ENCODE data around the gene COLGALT1. TPM values are rescaled to one million over a fixed set of nuclear protein-coding genes. Genes with fewer than 3 reads are reported as not detected.
A peak's percentile ranks its signal among the peaks of the same experiment; 100 is the strongest.
"Not testable (repeated sequence)": the region's sequence is repeated elsewhere in the genome, so short reads cannot be mapped to it uniquely, and the experiment has no call there.

COLGALT1 gene
- total RNA-seq, 1 donor from 2014 or later = 74.5 TPM

DNA sequence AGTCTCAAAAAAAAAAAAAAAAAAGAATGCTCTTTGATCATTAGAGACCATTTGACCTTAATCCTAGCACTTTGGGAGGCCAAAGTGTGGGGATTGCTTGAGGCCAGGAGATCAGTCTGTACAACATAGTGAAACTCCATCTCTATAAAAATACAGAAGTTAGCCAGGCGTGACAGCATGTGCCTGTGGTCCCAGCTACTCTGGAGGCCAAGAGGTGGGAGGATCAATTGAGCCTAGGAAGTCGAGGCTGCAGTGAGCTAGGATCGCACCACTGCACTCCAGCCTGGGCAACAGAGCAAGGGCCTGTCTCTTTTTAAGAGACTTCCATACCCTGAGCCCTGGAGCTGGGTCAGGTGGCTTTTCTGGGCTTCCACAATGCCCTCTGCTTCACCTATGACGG is 11.5 kb upstream of the COLGALT1 start:
- no peak overlapping the region for H3K4me3 Mint-ChIP-seq (ENCODE audit: unreplicated experiment)
- DNase-seq = no peak
- H3K4me1 Mint-ChIP-seq (ENCODE audit: low read depth, unreplicated experiment) = no peaks in the 10 kb centered on the region
- H3K36me3 Mint-ChIP-seq (ENCODE audit: unreplicated experiment) = peaks cover 3% of the 10 kb centered on the region
- H3K9me3 Mint-ChIP-seq (ENCODE audit: unreplicated experiment) = peaks cover 6% of the 10 kb centered on the region
- H3K27ac Mint-ChIP-seq (ENCODE audit: unreplicated experiment) = no peak overlapping the region
- peaks cover 9% of the 10 kb centered on the region for H3K27me3 Mint-ChIP-seq (ENCODE audit: unreplicated experiment)
- TF ChIP-seq, protein P1, sequence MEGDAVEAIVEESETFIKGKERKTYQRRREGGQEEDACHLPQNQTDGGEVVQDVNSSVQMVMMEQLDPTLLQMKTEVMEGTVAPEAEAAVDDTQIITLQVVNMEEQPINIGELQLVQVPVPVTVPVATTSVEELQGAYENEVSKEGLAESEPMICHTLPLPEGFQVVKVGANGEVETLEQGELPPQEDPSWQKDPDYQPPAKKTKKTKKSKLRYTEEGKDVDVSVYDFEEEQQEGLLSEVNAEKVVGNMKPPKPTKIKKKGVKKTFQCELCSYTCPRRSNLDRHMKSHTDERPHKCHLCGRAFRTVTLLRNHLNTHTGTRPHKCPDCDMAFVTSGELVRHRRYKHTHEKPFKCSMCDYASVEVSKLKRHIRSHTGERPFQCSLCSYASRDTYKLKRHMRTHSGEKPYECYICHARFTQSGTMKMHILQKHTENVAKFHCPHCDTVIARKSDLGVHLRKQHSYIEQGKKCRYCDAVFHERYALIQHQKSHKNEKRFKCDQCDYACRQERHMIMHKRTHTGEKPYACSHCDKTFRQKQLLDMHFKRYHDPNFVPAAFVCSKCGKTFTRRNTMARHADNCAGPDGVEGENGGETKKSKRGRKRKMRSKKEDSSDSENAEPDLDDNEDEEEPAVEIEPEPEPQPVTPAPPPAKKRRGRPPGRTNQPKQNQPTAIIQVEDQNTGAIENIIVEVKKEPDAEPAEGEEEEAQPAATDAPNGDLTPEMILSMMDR (IDR thresholded peaks at IDR 0.05; ENCODE audit: partially characterized antibody, unreplicated experiment) = no peak

DNA sequence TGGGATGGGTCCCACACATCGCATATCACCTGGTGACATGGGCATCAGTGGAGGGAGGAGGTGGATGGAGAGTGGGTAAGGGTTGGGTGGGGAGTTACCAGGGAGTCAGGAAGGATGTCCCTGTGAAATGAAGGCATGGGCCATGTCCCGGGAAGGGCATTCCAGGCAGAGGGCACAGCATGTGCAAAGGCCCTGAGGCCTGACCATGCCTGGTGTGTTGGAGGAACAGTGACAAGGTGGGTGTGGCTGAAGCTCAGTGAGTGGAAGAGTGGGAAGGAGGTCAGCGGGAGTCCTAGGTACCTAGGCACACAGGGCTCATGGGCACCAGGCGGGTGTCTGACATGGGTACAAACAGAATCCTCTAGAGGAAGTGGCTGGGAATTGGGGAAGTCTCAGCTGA is 11.0 kb upstream of the COLGALT1 start:
- peaks cover 3% of the 10 kb centered on the region for H3K36me3 Mint-ChIP-seq (ENCODE audit: unreplicated experiment)
- H3K27ac Mint-ChIP-seq (ENCODE audit: unreplicated experiment) = no peak overlapping the region
- H3K9me3 Mint-ChIP-seq (ENCODE audit: unreplicated experiment) = peaks cover 6% of the 10 kb centered on the region
- H3K4me3 Mint-ChIP-seq (ENCODE audit: unreplicated experiment) = no peak overlapping the region
- peaks cover 9% of the 10 kb centered on the region for H3K27me3 Mint-ChIP-seq (ENCODE audit: unreplicated experiment)
- H3K4me1 Mint-ChIP-seq (ENCODE audit: low read depth, unreplicated experiment) = no peaks in the 10 kb centered on the region
- TF ChIP-seq, protein P1 (IDR thresholded peaks at IDR 0.05; ENCODE audit: partially characterized antibody, unreplicated experiment) = no peak
- no peak for DNase-seq

DNA sequence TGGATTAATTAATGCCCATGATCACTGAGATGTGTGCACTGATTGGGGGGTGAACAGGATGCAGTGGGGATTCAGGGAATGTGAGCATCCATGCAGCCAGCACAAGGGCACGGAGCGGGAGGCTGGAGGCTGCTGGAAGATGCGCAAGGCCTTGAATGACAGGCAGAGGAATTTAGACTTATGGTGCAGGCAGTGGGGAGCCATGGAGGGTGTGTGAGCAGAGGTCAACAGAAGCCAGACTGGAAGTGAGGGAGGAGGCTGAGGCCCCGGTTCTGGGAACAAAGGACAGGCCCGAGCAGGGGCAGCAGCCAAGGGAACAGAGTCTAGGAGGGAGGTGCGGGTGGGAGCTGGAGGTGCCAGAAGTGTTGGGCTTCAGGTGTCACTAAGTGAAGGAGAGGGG is 7.3 kb upstream of the COLGALT1 start:
- TF ChIP-seq, protein P1 (IDR thresholded peaks at IDR 0.05; ENCODE audit: partially characterized antibody, unreplicated experiment) = no peak
- Mint-ChIP-seq H3K9me3 (ENCODE audit: unreplicated experiment) (peaks cover 6% of the 10 kb centered on the region), H3K36me3 (ENCODE audit: unreplicated experiment) (peaks cover 3% of the 10 kb centered on the region), H3K27ac (ENCODE audit: unreplicated experiment) (peak overlapping the region; percentile 23), H3K4me3 (ENCODE audit: unreplicated experiment) (peak overlapping the region; percentile 28), H3K27me3 (ENCODE audit: unreplicated experiment) (peaks cover 5% of the 10 kb centered on the region), H3K4me1 (ENCODE audit: low read depth, unreplicated experiment) (no peaks in the 10 kb centered on the region)
- no peak for DNase-seq

DNA sequence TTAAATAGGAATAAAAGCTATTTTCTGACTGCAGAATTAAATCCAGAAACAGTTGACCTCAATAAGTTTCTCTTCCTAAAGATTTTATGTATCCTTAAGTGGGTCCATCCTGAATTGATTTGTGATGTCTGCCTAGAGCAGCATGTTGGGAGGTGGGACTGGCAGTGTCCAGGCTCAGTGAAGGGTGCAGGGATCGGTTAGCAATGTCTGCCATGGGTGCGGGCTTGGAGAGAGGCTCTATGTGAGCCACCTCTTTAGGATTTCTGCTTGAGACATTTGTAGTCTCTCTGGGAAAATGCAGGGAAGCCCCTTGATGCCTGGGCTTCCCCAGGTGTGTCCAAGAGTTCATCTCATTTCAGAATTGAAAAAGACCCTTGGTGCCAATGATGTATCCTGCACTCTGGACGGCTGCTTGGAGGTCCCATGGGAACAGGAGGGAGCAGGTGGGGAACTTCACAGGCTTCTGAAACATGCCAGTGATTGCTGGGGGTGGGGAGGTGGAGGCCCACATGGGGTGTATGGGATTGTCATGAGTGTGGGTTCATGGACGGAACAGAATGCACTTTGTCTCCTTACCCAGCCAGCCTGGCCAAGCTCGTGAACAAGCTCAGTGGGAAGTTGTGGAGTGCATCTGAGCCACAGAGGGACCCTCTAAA is 6.2 kb upstream of the COLGALT1 start:
- H3K4me1 Mint-ChIP-seq (ENCODE audit: low read depth, unreplicated experiment) = no peaks in the 10 kb centered on the region
- TF ChIP-seq, protein P1 (IDR thresholded peaks at IDR 0.05; ENCODE audit: partially characterized antibody, unreplicated experiment) = no peak
- H3K36me3 Mint-ChIP-seq (ENCODE audit: unreplicated experiment) = peaks cover 3% of the 10 kb centered on the region
- no peak for DNase-seq
- peaks cover 8% of the 10 kb centered on the region for H3K27me3 Mint-ChIP-seq (ENCODE audit: unreplicated experiment)
- no peaks in the 10 kb centered on the region for H3K9me3 Mint-ChIP-seq (ENCODE audit: unreplicated experiment)
- no peak overlapping the region for H3K4me3 Mint-ChIP-seq (ENCODE audit: unreplicated experiment)
- H3K27ac Mint-ChIP-seq (ENCODE audit: unreplicated experiment) = no peak overlapping the region

DNA sequence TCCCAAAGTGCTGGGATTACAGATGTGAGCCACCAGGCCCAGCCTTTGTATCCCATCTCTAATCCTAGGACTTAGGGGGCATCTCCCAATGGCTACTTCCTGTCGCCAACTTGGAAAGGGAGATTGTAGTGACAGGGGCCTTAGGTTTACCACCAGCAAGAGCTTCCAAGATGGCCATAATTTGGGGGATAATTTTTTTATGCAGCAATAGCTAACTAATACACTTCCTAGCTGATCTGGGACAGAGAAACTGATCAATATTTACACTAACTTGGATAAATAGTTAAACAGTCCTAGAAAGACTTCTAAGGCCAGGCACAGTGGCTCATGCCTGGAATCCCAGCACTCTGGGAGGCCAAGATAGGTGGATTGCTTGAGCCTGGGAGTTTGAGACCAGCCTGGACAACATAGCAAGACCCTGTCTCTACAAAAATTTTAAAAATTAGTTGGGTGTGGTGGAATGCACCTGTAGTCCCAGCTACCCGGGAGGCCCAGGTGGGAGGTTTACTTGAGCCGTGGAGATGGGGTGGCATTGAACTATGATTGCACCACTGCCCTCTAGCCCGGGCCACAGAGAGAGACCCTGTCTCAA is 5.3 kb upstream of the COLGALT1 start:
- Mint-ChIP-seq H3K4me1 (ENCODE audit: low read depth, unreplicated experiment) (no peaks in the 10 kb centered on the region), H3K36me3 (ENCODE audit: unreplicated experiment) (peaks cover 3% of the 10 kb centered on the region), H3K27ac (ENCODE audit: unreplicated experiment) (no peak overlapping the region), H3K27me3 (ENCODE audit: unreplicated experiment) (peaks cover 5% of the 10 kb centered on the region), H3K9me3 (ENCODE audit: unreplicated experiment) (no peaks in the 10 kb centered on the region), H3K4me3 (ENCODE audit: unreplicated experiment) (no peak overlapping the region)
- TF ChIP-seq, protein P1 (IDR thresholded peaks at IDR 0.05; ENCODE audit: partially characterized antibody, unreplicated experiment) = no peak
- DNase-seq = no peak

DNA sequence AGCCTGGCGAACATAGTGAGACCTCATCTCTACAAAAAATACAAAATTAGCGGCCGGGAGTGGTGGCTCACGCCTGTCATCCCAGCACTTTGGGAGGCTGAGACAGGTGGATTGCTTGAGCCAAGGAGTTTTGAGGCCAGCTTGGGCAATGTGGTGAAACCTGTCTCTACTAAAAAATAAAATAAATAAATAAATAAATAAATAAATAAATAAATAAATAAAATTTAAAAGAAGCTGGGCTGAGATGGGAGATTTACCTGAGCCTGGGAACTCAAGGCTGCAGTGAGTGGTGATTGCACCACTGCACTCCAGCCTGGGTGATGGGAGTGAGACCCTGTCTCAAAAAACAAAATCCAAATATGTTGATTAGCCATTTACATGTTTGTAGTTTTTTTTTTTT is 2.7 kb upstream of the COLGALT1 start:
- H3K27ac Mint-ChIP-seq (ENCODE audit: unreplicated experiment); H3K4me1 Mint-ChIP-seq (ENCODE audit: low read depth, unreplicated experiment); H3K36me3 Mint-ChIP-seq (ENCODE audit: unreplicated experiment); H3K27me3 Mint-ChIP-seq (ENCODE audit: unreplicated experiment); H3K9me3 Mint-ChIP-seq (ENCODE audit: unreplicated experiment); H3K4me3 Mint-ChIP-seq (ENCODE audit: unreplicated experiment); DNase-seq: not testable (repeated sequence)

All from glutamatergic neuron (in vitro differentiated cells).